Measurements from ENCODE around the gene ZBTB20. TPM values are rescaled to one million over a fixed set of nuclear protein-coding genes. Genes with fewer than 3 reads are reported as not detected.

The ZBTB20 gene
- total RNA-seq, 3 donors from 2014 or later (not counting 1 experiment from before 2014, with no cell fraction given) = 52.7 to 58.3 (median 55.9) TPM

DNA sequence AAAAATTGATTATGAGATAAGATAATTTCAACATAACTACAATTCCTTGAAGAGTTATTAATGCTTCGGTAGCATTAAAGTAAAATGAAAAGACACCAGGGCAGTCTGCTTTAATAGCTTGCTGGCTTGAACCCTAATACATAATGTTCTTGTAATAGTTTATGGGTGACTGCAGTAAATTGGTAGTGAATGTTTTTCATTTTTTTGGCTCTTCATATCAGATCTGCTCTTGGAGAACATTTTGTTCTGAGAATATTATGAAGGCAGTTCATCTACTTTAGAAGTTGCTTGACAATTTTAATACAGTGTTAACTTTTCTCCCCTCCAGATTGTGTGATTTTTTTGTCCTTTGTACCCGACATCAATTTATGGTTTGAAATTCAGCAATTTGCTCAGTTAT is 128.4 kb downstream of the ZBTB20 start:
- no peak overlapping the region for H3K27ac Mint-ChIP-seq
- 100% methylated on average over 2 of the region's 2 CpGs for WGBS (ENCODE audit: insufficient coverage)
- DNase-seq = no peak
- H3K36me3 ChIP-seq (ENCODE audit: control insufficient read depth, insufficient read depth, low read length) = no peaks in the 10 kb centered on the region
- no peak overlapping the region for H3K4me3 Mint-ChIP-seq
- H3K4me1 Mint-ChIP-seq = no peaks in the 10 kb centered on the region
- ATAC-seq = no peak
- H3K27me3 Mint-ChIP-seq (ENCODE audit: low read depth in 2 of 2) = no peaks in the 10 kb centered on the region
- no peaks in the 10 kb centered on the region for H3K4me1 ChIP-seq (ENCODE audit: control insufficient read depth, insufficient read depth, low read length)
- H3K27ac ChIP-seq (ENCODE audit: low read length) = no peak overlapping the region
- H3K27me3 ChIP-seq (ENCODE audit: control insufficient read depth, insufficient read depth, low read length) = no peaks in the 10 kb centered on the region
- H3K9me3 Mint-ChIP-seq = peaks cover 2 to 4% of the 10 kb centered on the region in 2 donors
- intact Hi-C loops (cut with micrococcal nuclease) = no loop called here
- no peaks in the 10 kb centered on the region for H3K9me3 ChIP-seq (ENCODE audit: control insufficient read depth, insufficient read depth, low read length)
- TF ChIP-seq, protein P1, sequence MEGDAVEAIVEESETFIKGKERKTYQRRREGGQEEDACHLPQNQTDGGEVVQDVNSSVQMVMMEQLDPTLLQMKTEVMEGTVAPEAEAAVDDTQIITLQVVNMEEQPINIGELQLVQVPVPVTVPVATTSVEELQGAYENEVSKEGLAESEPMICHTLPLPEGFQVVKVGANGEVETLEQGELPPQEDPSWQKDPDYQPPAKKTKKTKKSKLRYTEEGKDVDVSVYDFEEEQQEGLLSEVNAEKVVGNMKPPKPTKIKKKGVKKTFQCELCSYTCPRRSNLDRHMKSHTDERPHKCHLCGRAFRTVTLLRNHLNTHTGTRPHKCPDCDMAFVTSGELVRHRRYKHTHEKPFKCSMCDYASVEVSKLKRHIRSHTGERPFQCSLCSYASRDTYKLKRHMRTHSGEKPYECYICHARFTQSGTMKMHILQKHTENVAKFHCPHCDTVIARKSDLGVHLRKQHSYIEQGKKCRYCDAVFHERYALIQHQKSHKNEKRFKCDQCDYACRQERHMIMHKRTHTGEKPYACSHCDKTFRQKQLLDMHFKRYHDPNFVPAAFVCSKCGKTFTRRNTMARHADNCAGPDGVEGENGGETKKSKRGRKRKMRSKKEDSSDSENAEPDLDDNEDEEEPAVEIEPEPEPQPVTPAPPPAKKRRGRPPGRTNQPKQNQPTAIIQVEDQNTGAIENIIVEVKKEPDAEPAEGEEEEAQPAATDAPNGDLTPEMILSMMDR (IDR thresholded peaks at IDR 0.05) = no peak
- H3K36me3 Mint-ChIP-seq = peaks cover 11% of the 10 kb centered on the region
- H3K4me3 ChIP-seq (ENCODE audit: low read length) = no peak overlapping the region

DNA sequence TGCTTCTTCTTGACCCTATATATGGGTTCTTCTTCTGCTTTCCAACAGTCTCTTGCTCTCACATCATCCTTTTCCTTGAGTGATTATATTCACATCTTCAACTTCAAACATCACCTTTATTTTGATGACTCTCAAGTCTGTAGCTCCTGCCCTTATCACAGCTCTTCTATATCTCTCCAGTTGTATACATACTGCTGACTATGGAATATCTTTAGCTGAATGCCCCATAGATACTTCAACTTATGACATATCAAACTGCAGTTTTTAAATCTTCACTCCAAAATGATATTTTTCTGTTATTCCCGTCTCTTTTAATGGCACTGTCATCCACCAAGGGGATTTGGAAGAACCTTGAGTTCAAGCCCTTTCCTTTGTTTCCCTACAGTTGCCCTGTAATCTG is 139.1 kb downstream of the ZBTB20 start:
- no peaks in the 10 kb centered on the region for H3K36me3 Mint-ChIP-seq
- H3K4me3 Mint-ChIP-seq = no peak overlapping the region
- TF ChIP-seq, protein P1 (IDR thresholded peaks at IDR 0.05) = no peak
- H3K9me3 Mint-ChIP-seq = peaks cover 5% of the 10 kb centered on the region in 2 donors
- H3K27ac Mint-ChIP-seq = no peak overlapping the region
- ATAC-seq (no peak), DNase-seq (no peak)
- intact Hi-C loops (cut with micrococcal nuclease) = no loop called here
- peaks cover 0 to 11% of the 10 kb centered on the region in 2 donors for H3K4me1 Mint-ChIP-seq
- WGBS (ENCODE audit: insufficient coverage) = 89% methylated on average over 1 of the region's 1 CpG
- no peaks in the 10 kb centered on the region for H3K27me3 Mint-ChIP-seq (ENCODE audit: low read depth in 2 of 2)
- Histone ChIP-seq H3K27me3 (ENCODE audit: control insufficient read depth, insufficient read depth, low read length) (no peaks in the 10 kb centered on the region), H3K9me3 (ENCODE audit: control insufficient read depth, insufficient read depth, low read length) (no peaks in the 10 kb centered on the region), H3K4me3 (ENCODE audit: low read length) (no peak overlapping the region), H3K36me3 (ENCODE audit: control insufficient read depth, insufficient read depth, low read length) (no peaks in the 10 kb centered on the region), H3K27ac (ENCODE audit: low read length) (no peak overlapping the region), H3K4me1 (ENCODE audit: control insufficient read depth, insufficient read depth, low read length) (no peaks in the 10 kb centered on the region)

DNA sequence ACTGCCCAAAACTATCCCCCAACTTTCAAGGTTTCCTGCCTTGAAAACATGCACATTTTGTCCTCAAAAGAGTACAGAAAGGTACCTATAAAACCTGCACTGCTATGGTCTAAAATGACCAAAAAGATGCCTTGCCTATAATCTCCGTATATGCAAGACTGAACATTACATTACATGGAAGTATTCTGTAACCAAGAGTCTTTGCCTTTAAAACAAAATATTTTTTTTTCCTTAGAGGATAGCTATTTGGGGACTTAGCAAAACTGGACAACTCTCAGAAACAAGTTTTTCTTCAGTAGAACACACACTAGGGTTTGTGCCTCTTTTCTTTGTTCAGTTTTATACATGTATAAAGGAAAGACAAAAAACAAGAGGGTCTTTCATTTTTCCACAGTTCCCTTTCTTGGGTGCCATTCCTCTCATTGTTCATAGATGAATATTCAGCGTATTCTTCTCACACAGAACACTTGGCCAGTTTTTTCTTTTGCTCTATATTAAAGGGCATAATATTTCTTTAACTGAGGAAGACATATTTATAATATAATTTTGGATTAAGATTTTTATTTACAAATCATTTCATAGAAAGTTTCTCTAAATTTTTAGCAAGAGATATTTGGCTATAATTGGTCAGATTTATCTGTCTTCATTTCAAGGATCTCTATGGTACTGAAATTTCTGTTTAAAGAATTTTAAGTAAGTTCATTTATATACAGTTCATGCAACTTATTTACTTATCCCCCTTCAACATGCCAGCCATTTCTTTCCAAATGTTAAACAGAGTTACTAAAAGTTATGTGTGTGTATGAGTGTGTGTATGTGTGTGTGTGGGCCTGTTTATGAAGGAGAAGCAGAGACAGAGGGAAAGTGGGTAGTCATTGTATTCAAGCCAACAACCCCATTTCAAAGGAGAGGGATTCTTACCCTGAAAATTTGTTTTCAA is 142.6 kb downstream of the ZBTB20 start:
- no CpG with 5 or more reads among the region's 2 CpGs for WGBS (ENCODE audit: insufficient coverage)
- Mint-ChIP-seq H3K9me3 (no peaks in the 10 kb centered on the region), H3K27me3 (ENCODE audit: low read depth in 2 of 2) (no peaks in the 10 kb centered on the region), H3K27ac (no peak overlapping the region), H3K36me3 (no peaks in the 10 kb centered on the region), H3K4me3 (no peak overlapping the region), H3K4me1 (peaks cover 0 to 4% of the 10 kb centered on the region in 2 donors)
- TF ChIP-seq, protein P1 (IDR thresholded peaks at IDR 0.05) = no peak
- H3K27me3 ChIP-seq (ENCODE audit: control insufficient read depth, insufficient read depth, low read length) = no peaks in the 10 kb centered on the region
- ATAC-seq (no peak), DNase-seq (no peak)
- no peaks in the 10 kb centered on the region for H3K4me1 ChIP-seq (ENCODE audit: control insufficient read depth, insufficient read depth, low read length)
- no peak overlapping the region for H3K4me3 ChIP-seq (ENCODE audit: low read length)
- intact Hi-C loops (cut with micrococcal nuclease) = no loop called here
- no peak overlapping the region for H3K27ac ChIP-seq (ENCODE audit: low read length)
- no peaks in the 10 kb centered on the region for H3K9me3 ChIP-seq (ENCODE audit: control insufficient read depth, insufficient read depth, low read length)
- H3K36me3 ChIP-seq (ENCODE audit: control insufficient read depth, insufficient read depth, low read length) = no peaks in the 10 kb centered on the region
